WTC11 (cell line): Measurements from ENCODE around the gene LRMDA. TPM values are rescaled to one million over a fixed set of nuclear protein-coding genes. Genes with fewer than 3 reads are reported as not detected.

Experiments
- ATAC-seq: fragments of 200-7000 bp; cut with Tn5 transposase; 2 replicates; pipeline ENCODE4 v1.10.0; 2021; ENCODE audit warnings: mild to moderate bottlenecking, moderate library complexity
- CTCF ChIA-PET: fragments of 300-600 bp; sonication (Branson Sonifier 250); formaldehyde crosslinking; loops from one replicate; lab custom pipeline; 2021; ENCODE audit warnings: antibody characterized with exemption; lab: Charles Lee
- POLR2A ChIA-PET: fragments of 350-600 bp; sonication (Branson Sonifier 250); formaldehyde crosslinking; loops from one replicate; lab custom pipeline; 2021; ENCODE audit warnings: antibody characterized with exemption; lab: Charles Lee
- DNase-seq: peaks from one replicate; pipeline ENCODE4 v3.0.0; 2021; ENCODE audit warnings: low spot score
- H3K27ac Mint-ChIP-seq: 2 replicates; pipeline ENCODE4 v1.8.0; 2021; ENCODE audit warnings: mixed read lengths
- H3K27me3 Mint-ChIP-seq: 2 replicates; pipeline ENCODE4 v1.8.0; 2021; ENCODE audit warnings: low read depth, mild to moderate bottlenecking, moderate library complexity, mixed read lengths
- H3K36me3 Mint-ChIP-seq: 2 replicates; pipeline ENCODE4 v1.8.0; 2021; ENCODE audit warnings: mixed read lengths
- H3K4me1 Mint-ChIP-seq: 2 replicates; pipeline ENCODE4 v1.8.0; 2022; ENCODE audit warnings: mixed read lengths
- H3K4me3 Mint-ChIP-seq: 2 replicates; pipeline ENCODE4 v1.8.0; 2021; ENCODE audit warnings: mild to moderate bottlenecking, moderate library complexity, mixed read lengths
- H3K9me3 Mint-ChIP-seq: 2 replicates; pipeline ENCODE4 v1.8.0; 2021; ENCODE audit warnings: mixed read lengths
- ATF1 ChIP-seq: sonication (generic); formaldehyde crosslinking; IDR thresholded peaks from 2 replicates; pipeline ENCODE4 v1.8.1; 2023; ENCODE audit warnings: mild to moderate bottlenecking, moderate library complexity, missing genetic modification reagents
- ESRRA ChIP-seq: sonication (generic); formaldehyde crosslinking; IDR thresholded peaks from 2 replicates; pipeline ENCODE4 v1.8.1; 2022; ENCODE audit warnings: mild to moderate bottlenecking, missing genetic modification reagents, borderline replicate concordance
- FOXP4 ChIP-seq: sonication (generic); formaldehyde crosslinking; IDR thresholded peaks from 2 replicates; pipeline ENCODE4 v1.8.0; 2022; ENCODE audit warnings: mild to moderate bottlenecking, missing genetic modification reagents
- GABPB1 ChIP-seq: sonication (generic); formaldehyde crosslinking; IDR thresholded peaks from 2 replicates; pipeline ENCODE4 v1.8.1; 2023; ENCODE audit warnings: mild to moderate bottlenecking, missing genetic modification reagents
- GTF2I ChIP-seq: fragments of 250-450 bp; sonication (Bioruptor Pico); conservative IDR thresholded peaks from 2 replicates; pipeline ENCODE4 v1.4.0; 2021; ENCODE audit warnings: mild to moderate bottlenecking
- HMGA2 ChIP-seq: fragments of 250-450 bp; sonication (Bioruptor Pico); IDR thresholded peaks from 2 replicates; pipeline ENCODE4 v1.4.0; 2021; ENCODE audit warnings: mild to moderate bottlenecking, moderate library complexity
- JUN ChIP-seq: sonication (generic); formaldehyde crosslinking; IDR thresholded peaks from 2 replicates; pipeline ENCODE4 v1.8.0; 2023; ENCODE audit warnings: mild to moderate bottlenecking, missing genetic modification reagents
- KAT7 ChIP-seq: sonication (generic); formaldehyde crosslinking; IDR thresholded peaks from 2 replicates; pipeline ENCODE4 v1.8.1; 2023; ENCODE audit warnings: missing genetic modification reagents, mild to moderate bottlenecking, borderline replicate concordance
- MYBL2 ChIP-seq: sonication (generic); formaldehyde crosslinking; IDR thresholded peaks from 2 replicates; pipeline ENCODE4 v1.8.1; 2023; ENCODE audit warnings: mild to moderate bottlenecking, moderate library complexity, missing genetic modification reagents
- NR3C1 ChIP-seq: sonication (generic); formaldehyde crosslinking; conservative IDR thresholded peaks from 2 replicates; pipeline ENCODE4 v1.8.1; 2023; ENCODE audit warnings: low read depth, mild to moderate bottlenecking, missing genetic modification reagents
- RELA ChIP-seq: sonication (generic); formaldehyde crosslinking; IDR thresholded peaks from 2 replicates; pipeline ENCODE4 v1.8.1; 2022; ENCODE audit warnings: missing genetic modification reagents, mild to moderate bottlenecking, borderline replicate concordance
- SOX15 ChIP-seq: fragments of 250-450 bp; sonication (Bioruptor Pico); IDR thresholded peaks from 2 replicates; pipeline ENCODE4 v1.9.0; 2021; ENCODE audit warnings: mild to moderate bottlenecking
- TEAD1 ChIP-seq: sonication (generic); formaldehyde crosslinking; IDR thresholded peaks from 2 replicates; pipeline ENCODE4 v1.8.0; 2022; ENCODE audit warnings: mild to moderate bottlenecking, missing genetic modification reagents
- TEAD4 ChIP-seq: sonication (generic); formaldehyde crosslinking; IDR thresholded peaks from 2 replicates; pipeline ENCODE4 v1.8.0; 2022; ENCODE audit warnings: mild to moderate bottlenecking, missing genetic modification reagents
- TP53 ChIP-seq: sonication (generic); formaldehyde crosslinking; IDR thresholded peaks from 2 replicates; pipeline ENCODE4 v1.8.1; 2023; ENCODE audit warnings: mild to moderate bottlenecking, missing genetic modification reagents
- USF2 ChIP-seq: sonication (generic); formaldehyde crosslinking; IDR thresholded peaks from 2 replicates; pipeline ENCODE4 v1.8.1; 2023; ENCODE audit warnings: mild to moderate bottlenecking, missing genetic modification reagents, moderate library complexity
- ZMAT4 ChIP-seq: fragments of 250-450 bp; sonication (Bioruptor Pico); IDR thresholded peaks from 2 replicates; pipeline ENCODE4 v1.9.0; 2021; ENCODE audit warnings: mild to moderate bottlenecking
- ZNF232 ChIP-seq: sonication (generic); formaldehyde crosslinking; IDR thresholded peaks from 2 replicates; pipeline ENCODE4 v1.8.0; 2022; ENCODE audit warnings: mild to moderate bottlenecking, missing genetic modification reagents
- ZNF317 ChIP-seq: sonication (generic); formaldehyde crosslinking; IDR thresholded peaks from 2 replicates; pipeline ENCODE4 v1.8.1; 2023; ENCODE audit warnings: low read depth, mild to moderate bottlenecking, moderate library complexity, missing genetic modification reagents, borderline replicate concordance
- ZNF416 ChIP-seq: fragments of 250-450 bp; sonication (Bioruptor Pico); IDR thresholded peaks from 2 replicates; pipeline ENCODE4 v1.9.0; 2021; ENCODE audit warnings: mild to moderate bottlenecking, inconsistent platforms
- total RNA-seq: library from RNA; stranded (reverse); gene quantifications from 3 replicates; pipeline ENCODE4 v1.2.3, GENCODE V29; 2021

The LRMDA gene
- total RNA-seq, 1 experiment from 2014 or later = 0.92 TPM

GRCh38 chr10:75592151-75592787 lies 160.8 kb downstream of the LRMDA start (continued):
- TF ChIP-seq ZNF416 (CRISPR knock-in tag) (no peak), JUN (CRISPR knock-in tag) (no peak), ATF1 (no peak), NR3C1 (CRISPR knock-in tag) (no peak), ZMAT4 (CRISPR knock-in tag) (no peak)
- TF ChIP-seq, all 79 proteins: peak for 0

GRCh38 chr10:75592791-75593643 lies 161.6 kb downstream of the LRMDA start:
- ChIA-PET POLR2A (no interaction called here), CTCF (interaction anchor here (1.0 to 1.6 kb wide), 20 partner anchors 17 to 710 kb away, joined by 3 to 10 read pairs (median 4); partner anchors contain the start of gene ZNF503)
- H3K27ac Mint-ChIP-seq = no peak overlapping the region
- H3K4me3 Mint-ChIP-seq = no peak overlapping the region
- DNase-seq (no peak), ATAC-seq (no peak)
- H3K27me3 Mint-ChIP-seq = peaks cover 33% of the 10 kb centered on the region
- no peaks in the 10 kb centered on the region for H3K36me3 Mint-ChIP-seq
- peaks cover 36% of the 10 kb centered on the region for H3K4me1 Mint-ChIP-seq
- H3K9me3 Mint-ChIP-seq = 0 out of 2 replicates have a peak, but pooled peaks cover 3% of the 10 kb centered on the region
- TF ChIP-seq TEAD1 = no peak
- no peak for TF ChIP-seq ESRRA (CRISPR knock-in tag)
- no peak for TF ChIP-seq GTF2I (CRISPR knock-in tag)
- no peak for TF ChIP-seq NR3C1 (CRISPR knock-in tag)
- TF ChIP-seq USF2 (CRISPR knock-in tag) = no peak
- no peak for TF ChIP-seq ZNF416 (CRISPR knock-in tag)
- TF ChIP-seq FOXP4 (CRISPR knock-in tag) = no peak
- no peak for TF ChIP-seq TP53
- no peak for TF ChIP-seq ZNF317 (CRISPR knock-in tag)
- TF ChIP-seq ZNF232 (CRISPR knock-in tag) = no peak
- TF ChIP-seq HMGA2 (CRISPR knock-in tag) = no peak
- TF ChIP-seq MYBL2 (CRISPR knock-in tag) = no peak
- no peak for TF ChIP-seq KAT7 (CRISPR knock-in tag)
- no peak for TF ChIP-seq GABPB1 (CRISPR knock-in tag)
- TF ChIP-seq TEAD4 (CRISPR knock-in tag) = no peak
- no peak for TF ChIP-seq SOX15 (CRISPR knock-in tag)
- no peak for TF ChIP-seq RELA
